ENCODE data around the gene INSIG1. TPM values are rescaled to one million over a fixed set of nuclear protein-coding genes. Genes with fewer than 3 reads are reported as not detected.

The INSIG1 gene
- total RNA-seq, 1 donor from 2014 or later, result 55.7 TPM

DNA sequence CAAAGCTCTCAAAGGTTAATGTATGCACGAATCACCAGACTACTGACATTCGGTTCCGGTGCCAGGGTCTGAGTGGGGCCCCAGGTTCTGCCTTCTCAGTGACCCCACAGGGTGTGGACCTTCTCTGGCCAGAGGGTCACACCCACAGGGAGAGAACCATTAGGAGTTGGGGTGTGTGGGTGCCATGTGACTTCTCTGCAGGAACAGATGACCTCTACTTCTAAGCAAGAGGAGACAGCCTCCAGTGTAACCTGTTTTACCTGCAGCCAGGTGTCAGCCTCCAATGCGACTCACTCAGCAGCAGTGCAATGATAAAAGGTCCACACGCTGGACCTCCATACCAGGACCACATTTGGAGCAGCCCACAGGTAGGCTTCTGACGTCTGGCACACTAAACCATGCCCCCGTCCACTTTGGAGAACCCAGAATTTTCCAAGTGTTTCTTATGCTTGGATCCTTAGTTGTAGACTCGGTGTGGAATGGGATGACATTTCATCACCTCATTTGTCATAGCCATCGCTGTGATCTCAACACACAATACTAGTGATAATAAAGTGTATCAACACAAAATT, 16.2 kb upstream of the INSIG1 start:
- Histone ChIP-seq H3K9me3 (ENCODE audit: insufficient read depth, low read depth, low read length) (no peaks in the 10 kb centered on the region), H2AFZ (ENCODE audit: low read depth, low read length) (no peak overlapping the region), H3K27ac (ENCODE audit: low read depth, low read length) (no peak overlapping the region), H3K4me2 (ENCODE audit: low read length) (no peak overlapping the region), H3K27me3 (ENCODE audit: insufficient read depth, low read length) (peaks cover 5% of the 10 kb centered on the region), H3K79me2 (ENCODE audit: insufficient read depth, low read length) (no peaks in the 10 kb centered on the region), H3K4me1 (ENCODE audit: insufficient read depth, low read length) (peaks cover 3% of the 10 kb centered on the region), H3K36me3 (ENCODE audit: insufficient read depth, low read length) (no peaks in the 10 kb centered on the region), H4K20me1 (ENCODE audit: insufficient read depth, low read length) (no peaks in the 10 kb centered on the region), H3K4me3 (ENCODE audit: insufficient read depth, low read depth, low read length) (no peak overlapping the region), H3K9ac (ENCODE audit: low read length) (no peak overlapping the region)
- Mint-ChIP-seq H3K4me1 (ENCODE audit: low read depth, unreplicated experiment) (peaks cover 6% of the 10 kb centered on the region), H3K27me3 (ENCODE audit: low read depth, unreplicated experiment) (peaks cover 28% of the 10 kb centered on the region), H3K4me3 (ENCODE audit: unreplicated experiment) (no peak overlapping the region), H3K27ac (ENCODE audit: unreplicated experiment) (no peak overlapping the region), H3K9me3 (ENCODE audit: unreplicated experiment) (peaks cover 3% of the 10 kb centered on the region), H3K36me3 (ENCODE audit: low read depth, unreplicated experiment) (no peaks in the 10 kb centered on the region)
- no peak for DNase-seq (ENCODE audit: low read depth)
- FAIRE-seq, result no peak
- TF ChIP-seq EZH2 (IDR thresholded peaks at IDR 0.05; ENCODE audit: insufficient read depth, low read length), result no peak
- TF ChIP-seq, protein P1, sequence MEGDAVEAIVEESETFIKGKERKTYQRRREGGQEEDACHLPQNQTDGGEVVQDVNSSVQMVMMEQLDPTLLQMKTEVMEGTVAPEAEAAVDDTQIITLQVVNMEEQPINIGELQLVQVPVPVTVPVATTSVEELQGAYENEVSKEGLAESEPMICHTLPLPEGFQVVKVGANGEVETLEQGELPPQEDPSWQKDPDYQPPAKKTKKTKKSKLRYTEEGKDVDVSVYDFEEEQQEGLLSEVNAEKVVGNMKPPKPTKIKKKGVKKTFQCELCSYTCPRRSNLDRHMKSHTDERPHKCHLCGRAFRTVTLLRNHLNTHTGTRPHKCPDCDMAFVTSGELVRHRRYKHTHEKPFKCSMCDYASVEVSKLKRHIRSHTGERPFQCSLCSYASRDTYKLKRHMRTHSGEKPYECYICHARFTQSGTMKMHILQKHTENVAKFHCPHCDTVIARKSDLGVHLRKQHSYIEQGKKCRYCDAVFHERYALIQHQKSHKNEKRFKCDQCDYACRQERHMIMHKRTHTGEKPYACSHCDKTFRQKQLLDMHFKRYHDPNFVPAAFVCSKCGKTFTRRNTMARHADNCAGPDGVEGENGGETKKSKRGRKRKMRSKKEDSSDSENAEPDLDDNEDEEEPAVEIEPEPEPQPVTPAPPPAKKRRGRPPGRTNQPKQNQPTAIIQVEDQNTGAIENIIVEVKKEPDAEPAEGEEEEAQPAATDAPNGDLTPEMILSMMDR (IDR thresholded peaks at IDR 0.05; ENCODE audit: insufficient read depth, low read depth, low read length), result no peak

DNA sequence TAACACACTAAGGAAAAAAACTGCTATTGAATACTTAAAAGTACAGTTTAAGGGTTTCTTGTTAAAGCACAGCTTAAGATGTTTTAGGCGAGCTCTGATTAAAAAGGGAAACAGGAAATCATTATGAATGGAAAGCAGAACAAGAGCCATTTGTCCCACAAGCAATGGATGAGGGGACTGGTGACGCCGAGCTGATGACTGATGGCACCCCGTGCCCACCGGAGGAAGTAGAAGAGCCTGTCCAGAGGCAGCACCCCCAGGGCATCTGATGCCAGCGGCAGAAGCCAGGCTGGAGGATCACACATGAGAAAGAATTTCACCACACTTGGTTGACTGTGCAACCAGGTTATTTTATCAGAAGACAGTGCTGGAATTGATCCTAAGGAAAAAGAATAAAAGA, 15.0 kb upstream of the INSIG1 start:
- Histone ChIP-seq H3K27ac (ENCODE audit: low read depth, low read length) (no peak overlapping the region), H3K4me2 (ENCODE audit: low read length) (no peak overlapping the region), H2AFZ (ENCODE audit: low read depth, low read length) (no peak overlapping the region), H3K4me3 (ENCODE audit: insufficient read depth, low read depth, low read length) (no peak overlapping the region), H3K9me3 (ENCODE audit: insufficient read depth, low read depth, low read length) (no peaks in the 10 kb centered on the region), H3K36me3 (ENCODE audit: insufficient read depth, low read length) (no peaks in the 10 kb centered on the region), H4K20me1 (ENCODE audit: insufficient read depth, low read length) (no peaks in the 10 kb centered on the region), H3K27me3 (ENCODE audit: insufficient read depth, low read length) (peaks cover 5% of the 10 kb centered on the region), H3K9ac (ENCODE audit: low read length) (no peak overlapping the region), H3K79me2 (ENCODE audit: insufficient read depth, low read length) (no peaks in the 10 kb centered on the region), H3K4me1 (ENCODE audit: insufficient read depth, low read length) (peaks cover 3% of the 10 kb centered on the region)
- no peaks in the 10 kb centered on the region for H3K36me3 Mint-ChIP-seq (ENCODE audit: low read depth, unreplicated experiment)
- no peak for DNase-seq (ENCODE audit: low read depth)
- H3K9me3 Mint-ChIP-seq (ENCODE audit: unreplicated experiment), result peaks cover 5% of the 10 kb centered on the region
- TF ChIP-seq, protein P1 (IDR thresholded peaks at IDR 0.05; ENCODE audit: insufficient read depth, low read depth, low read length), result no peak
- no peak for TF ChIP-seq EZH2 (IDR thresholded peaks at IDR 0.05; ENCODE audit: insufficient read depth, low read length)
- H3K4me1 Mint-ChIP-seq (ENCODE audit: low read depth, unreplicated experiment), result peaks cover 6% of the 10 kb centered on the region
- no peak overlapping the region for H3K27ac Mint-ChIP-seq (ENCODE audit: unreplicated experiment)
- H3K27me3 Mint-ChIP-seq (ENCODE audit: low read depth, unreplicated experiment), result peaks cover 25% of the 10 kb centered on the region
- H3K4me3 Mint-ChIP-seq (ENCODE audit: unreplicated experiment), result no peak overlapping the region
- no peak for FAIRE-seq

DNA sequence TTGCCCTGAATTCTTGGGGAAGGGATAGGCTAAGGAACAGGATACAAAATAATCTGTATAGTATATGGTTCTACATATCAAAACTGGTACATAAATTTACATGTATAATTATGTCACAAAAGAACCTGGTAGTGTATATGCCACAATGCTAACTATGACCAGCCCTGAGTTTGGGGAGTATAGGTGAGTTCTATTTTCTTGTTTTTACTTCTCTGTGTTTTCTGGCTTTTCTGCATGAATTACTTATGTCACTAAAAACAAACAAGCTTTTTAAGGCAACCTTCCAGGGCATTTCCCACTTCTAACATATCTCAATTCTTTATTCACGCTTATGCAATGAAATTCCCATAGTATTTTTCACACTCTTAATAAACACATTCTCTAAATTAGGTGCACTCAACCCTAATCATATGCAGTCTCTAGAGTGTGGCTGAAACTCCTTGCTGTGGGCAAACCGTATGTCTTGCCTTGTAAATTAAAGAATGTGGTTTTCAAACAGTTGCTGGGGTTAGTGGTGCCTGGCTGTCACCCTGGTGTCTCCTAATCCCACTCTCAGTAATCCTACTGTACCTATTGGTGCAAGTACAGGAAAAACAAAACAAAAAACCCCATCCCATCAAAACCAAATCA, 14.0 kb upstream of the INSIG1 start:
- no peaks in the 10 kb centered on the region for H3K4me1 ChIP-seq (ENCODE audit: insufficient read depth, low read length)
- H3K4me2 ChIP-seq (ENCODE audit: low read length), result no peak overlapping the region
- no peak overlapping the region for H3K4me3 Mint-ChIP-seq (ENCODE audit: unreplicated experiment)
- no peak overlapping the region for H3K4me3 ChIP-seq (ENCODE audit: insufficient read depth, low read depth, low read length)
- H2AFZ ChIP-seq (ENCODE audit: low read depth, low read length), result no peak overlapping the region
- H3K36me3 ChIP-seq (ENCODE audit: insufficient read depth, low read length), result no peaks in the 10 kb centered on the region
- no peak for FAIRE-seq
- TF ChIP-seq EZH2 (IDR thresholded peaks at IDR 0.05; ENCODE audit: insufficient read depth, low read length), result no peak
- TF ChIP-seq, protein P1 (IDR thresholded peaks at IDR 0.05; ENCODE audit: insufficient read depth, low read depth, low read length), result no peak
- H3K9me3 Mint-ChIP-seq (ENCODE audit: unreplicated experiment), result peaks cover 11% of the 10 kb centered on the region
- no peaks in the 10 kb centered on the region for H3K9me3 ChIP-seq (ENCODE audit: insufficient read depth, low read depth, low read length)
- H3K27me3 Mint-ChIP-seq (ENCODE audit: low read depth, unreplicated experiment), result peaks cover 30% of the 10 kb centered on the region
- no peak overlapping the region for H3K9ac ChIP-seq (ENCODE audit: low read length)
- no peaks in the 10 kb centered on the region for H4K20me1 ChIP-seq (ENCODE audit: insufficient read depth, low read length)
- H3K27ac Mint-ChIP-seq (ENCODE audit: unreplicated experiment), result no peak overlapping the region
- peaks cover 6% of the 10 kb centered on the region for H3K4me1 Mint-ChIP-seq (ENCODE audit: low read depth, unreplicated experiment)
- no peaks in the 10 kb centered on the region for H3K36me3 Mint-ChIP-seq (ENCODE audit: low read depth, unreplicated experiment)
- H3K27me3 ChIP-seq (ENCODE audit: insufficient read depth, low read length), result peaks cover 5% of the 10 kb centered on the region
- DNase-seq (ENCODE audit: low read depth), result no peak
- H3K27ac ChIP-seq (ENCODE audit: low read depth, low read length), result no peak overlapping the region
- no peaks in the 10 kb centered on the region for H3K79me2 ChIP-seq (ENCODE audit: insufficient read depth, low read length)

Data from astrocyte (in vitro differentiated cells and primary cell).